ENCODE measurements around the gene GTPBP8.

DNA sequence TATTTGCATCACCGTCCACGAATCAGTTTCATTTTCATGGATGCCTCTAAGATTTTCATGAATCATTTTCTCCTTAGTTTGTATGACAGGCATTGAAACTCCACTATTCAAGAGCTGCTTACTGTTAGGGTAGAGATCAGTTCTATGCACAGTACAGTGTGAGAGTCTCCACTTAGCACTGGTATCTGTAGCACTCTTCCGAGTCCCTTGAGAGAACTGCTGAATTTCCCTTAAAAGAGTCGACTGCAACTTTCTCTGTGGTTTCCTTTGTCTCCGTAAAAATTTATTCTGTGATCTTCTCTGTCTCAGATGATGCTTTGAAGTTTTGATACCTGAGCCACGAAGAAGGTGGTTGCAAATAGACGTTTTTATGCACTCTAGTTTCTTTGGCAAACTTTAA lies 14.8 kb downstream of the GTPBP8 start:
- no peak for TF ChIP-seq EZH2phosphoT487 (IDR thresholded peaks at IDR 0.05; ENCODE audit: insufficient read depth, low read depth)
- TF ChIP-seq EZH2 (IDR thresholded peaks at IDR 0.05; ENCODE audit: insufficient read depth, poor library complexity, severe bottlenecking) = no peak
